Measurements from ENCODE around the gene GALK1.

GALK1 gene

GRCh38 chr17:75749545-75750389, 15.2 kb downstream of the GALK1 start:
- H3K36me3 ChIP-seq (ENCODE audit: control insufficient read depth, insufficient read depth, low read length): peaks cover 27% of the 10 kb centered on the region
- H3K4me3 ChIP-seq (ENCODE audit: low read length): peak overlapping the region; percentile 45
- no peaks in the 10 kb centered on the region for H3K27me3 ChIP-seq (ENCODE audit: control insufficient read depth, insufficient read depth, low read length)
- H3K4me1 ChIP-seq (ENCODE audit: control insufficient read depth, insufficient read depth, low read length): peaks cover 12% of the 10 kb centered on the region
- H3K9ac ChIP-seq (ENCODE audit: low read length): no peak overlapping the region
- H3K27ac ChIP-seq (ENCODE audit: low read depth, low read length): no peak overlapping the region

- no peak overlapping the region for H3K27ac ChIP-seq (ENCODE audit: low read depth, low read length)
- H3K4me1 ChIP-seq (ENCODE audit: control insufficient read depth, insufficient read depth, low read length): peaks cover 7% of the 10 kb centered on the region
- H3K36me3 ChIP-seq (ENCODE audit: control insufficient read depth, insufficient read depth, low read length): peaks cover 25% of the 10 kb centered on the region
- no peak overlapping the region for H3K9ac ChIP-seq (ENCODE audit: low read length)
- no peak overlapping the region for H3K4me3 ChIP-seq (ENCODE audit: low read length)
- H3K27me3 ChIP-seq (ENCODE audit: control insufficient read depth, insufficient read depth, low read length): no peaks in the 10 kb centered on the region
These were observed 16.3 kb downstream of the GALK1 start for GRCh38 chr17:75748706-75749105.

DNA sequence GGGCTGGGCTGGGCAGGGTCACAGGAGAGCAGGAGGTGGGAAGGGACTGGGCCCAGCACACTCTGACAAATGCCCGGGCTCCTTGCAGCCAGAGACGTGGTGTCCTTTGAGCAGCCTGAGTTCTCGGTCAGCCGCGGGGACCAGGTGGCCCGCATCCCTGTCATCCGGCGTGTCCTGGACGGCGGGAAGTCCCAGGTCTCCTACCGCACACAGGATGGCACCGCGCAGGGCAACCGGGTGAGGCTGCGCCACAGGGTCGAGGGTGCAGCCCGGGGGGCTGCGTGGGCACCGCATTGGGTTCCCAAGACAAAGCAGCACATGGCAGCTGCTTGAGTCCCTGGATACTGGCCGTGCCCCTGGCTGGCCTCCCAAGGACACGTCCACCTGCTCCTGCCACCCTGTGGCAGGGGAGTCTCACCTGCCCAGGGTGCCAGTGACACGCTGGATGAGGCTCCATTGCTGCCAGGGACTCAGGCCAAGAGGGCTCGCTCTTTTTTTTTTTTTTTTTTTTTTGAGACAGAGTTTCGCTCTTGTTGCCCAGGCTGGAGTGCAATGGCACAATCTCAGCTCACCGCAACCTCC, 21.3 kb downstream of the GALK1 start:
- H3K27ac ChIP-seq (ENCODE audit: low read depth, low read length): no peak overlapping the region
- H3K27me3 ChIP-seq (ENCODE audit: control insufficient read depth, insufficient read depth, low read length): no peaks in the 10 kb centered on the region
- no peak overlapping the region for H3K4me3 ChIP-seq (ENCODE audit: low read length)
- peaks cover 3% of the 10 kb centered on the region for H3K36me3 ChIP-seq (ENCODE audit: control insufficient read depth, insufficient read depth, low read length)
- no peak overlapping the region for H3K9ac ChIP-seq (ENCODE audit: low read length)
- H3K4me1 ChIP-seq (ENCODE audit: control insufficient read depth, insufficient read depth, low read length): peaks cover 3% of the 10 kb centered on the region

DNA sequence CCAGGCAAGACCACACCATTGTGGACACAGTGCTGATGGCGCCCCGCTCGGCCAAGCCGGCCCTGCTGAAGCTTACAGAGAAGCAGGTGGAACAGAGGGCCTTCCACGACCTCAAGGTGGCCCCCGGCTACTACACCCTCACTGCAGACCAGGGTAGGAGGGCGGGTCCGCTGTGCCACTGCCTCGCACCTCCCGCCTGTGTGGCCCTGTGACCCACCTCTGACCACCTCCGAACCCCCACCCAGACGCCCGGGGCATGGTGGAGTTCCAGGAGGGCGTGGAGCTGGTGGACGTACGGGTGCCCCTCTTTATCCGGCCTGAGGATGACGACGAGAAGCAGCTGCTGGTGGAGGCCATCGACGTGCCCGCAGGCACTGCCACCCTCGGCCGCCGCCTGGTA, 22.7 kb downstream of the GALK1 start:
- Histone ChIP-seq H3K27me3 (ENCODE audit: control insufficient read depth, insufficient read depth, low read length) (no peaks in the 10 kb centered on the region), H3K9ac (ENCODE audit: low read length) (no peak overlapping the region), H3K27ac (ENCODE audit: low read depth, low read length) (no peak overlapping the region), H3K4me3 (ENCODE audit: low read length) (no peak overlapping the region), H3K4me1 (ENCODE audit: control insufficient read depth, insufficient read depth, low read length) (no peaks in the 10 kb centered on the region), H3K36me3 (ENCODE audit: control insufficient read depth, insufficient read depth, low read length) (peaks cover 2% of the 10 kb centered on the region)

DNA sequence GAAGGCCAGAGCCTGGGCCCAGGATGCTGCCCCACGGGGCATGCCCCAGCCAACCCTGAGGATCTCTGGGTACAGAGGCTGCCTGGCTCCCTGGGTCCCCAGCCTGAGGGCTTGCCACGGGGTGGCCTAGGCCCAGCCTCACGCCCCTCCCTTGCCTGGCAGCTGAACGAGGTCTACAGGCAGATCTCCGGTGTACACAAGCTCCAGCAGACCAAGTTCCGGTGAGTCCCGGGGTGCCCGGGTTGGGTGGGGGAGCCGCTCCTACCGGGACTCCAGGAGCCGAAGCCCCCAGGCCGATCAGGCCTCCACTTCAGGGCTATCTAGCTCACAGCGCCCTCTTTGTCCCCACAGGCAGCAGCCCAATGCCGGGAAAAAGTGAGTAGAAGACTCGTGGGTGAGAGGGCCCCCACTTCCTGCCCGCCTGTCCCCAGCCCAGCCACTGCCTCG, 24.3 kb downstream of the GALK1 start:
- H3K36me3 ChIP-seq (ENCODE audit: control insufficient read depth, insufficient read depth, low read length): peaks cover 9% of the 10 kb centered on the region
- H3K27me3 ChIP-seq (ENCODE audit: control insufficient read depth, insufficient read depth, low read length): no peaks in the 10 kb centered on the region
- no peaks in the 10 kb centered on the region for H3K4me1 ChIP-seq (ENCODE audit: control insufficient read depth, insufficient read depth, low read length)
- no peak overlapping the region for H3K4me3 ChIP-seq (ENCODE audit: low read length)
- H3K9ac ChIP-seq (ENCODE audit: low read length): no peak overlapping the region
- no peak overlapping the region for H3K27ac ChIP-seq (ENCODE audit: low read depth, low read length)

DNA sequence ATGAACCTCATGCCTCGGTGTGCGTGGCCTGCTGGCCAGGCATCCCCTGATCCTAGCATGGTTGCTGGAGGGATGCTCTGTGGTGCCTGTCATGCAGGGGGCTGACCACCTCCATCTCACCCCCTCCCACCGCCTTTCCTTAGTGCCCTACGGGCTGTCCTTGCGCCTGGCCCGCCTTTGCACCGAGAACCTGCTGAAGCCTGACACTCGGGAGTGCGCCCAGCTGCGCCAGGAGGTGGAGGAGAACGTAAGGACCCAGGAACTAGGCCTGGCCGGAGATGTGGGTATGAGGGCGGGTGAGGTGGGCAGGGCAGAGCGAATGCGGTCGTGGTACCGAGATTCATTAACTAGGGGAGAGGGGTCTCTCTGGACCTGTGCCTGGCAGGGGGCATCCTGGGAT, 24.8 kb downstream of the GALK1 start:
- no peaks in the 10 kb centered on the region for H3K27me3 ChIP-seq (ENCODE audit: control insufficient read depth, insufficient read depth, low read length)
- no peak overlapping the region for H3K27ac ChIP-seq (ENCODE audit: low read depth, low read length)
- H3K9ac ChIP-seq (ENCODE audit: low read length): no peak overlapping the region
- H3K36me3 ChIP-seq (ENCODE audit: control insufficient read depth, insufficient read depth, low read length): peaks cover 9% of the 10 kb centered on the region
- no peaks in the 10 kb centered on the region for H3K4me1 ChIP-seq (ENCODE audit: control insufficient read depth, insufficient read depth, low read length)
- no peak overlapping the region for H3K4me3 ChIP-seq (ENCODE audit: low read length)

GRCh38 chr17:75739801-75740200, 25.2 kb downstream of the GALK1 start:
- Histone ChIP-seq H3K36me3 (ENCODE audit: control insufficient read depth, insufficient read depth, low read length) (peaks cover 9% of the 10 kb centered on the region), H3K27me3 (ENCODE audit: control insufficient read depth, insufficient read depth, low read length) (no peaks in the 10 kb centered on the region), H3K27ac (ENCODE audit: low read depth, low read length) (no peak overlapping the region)

DNA sequence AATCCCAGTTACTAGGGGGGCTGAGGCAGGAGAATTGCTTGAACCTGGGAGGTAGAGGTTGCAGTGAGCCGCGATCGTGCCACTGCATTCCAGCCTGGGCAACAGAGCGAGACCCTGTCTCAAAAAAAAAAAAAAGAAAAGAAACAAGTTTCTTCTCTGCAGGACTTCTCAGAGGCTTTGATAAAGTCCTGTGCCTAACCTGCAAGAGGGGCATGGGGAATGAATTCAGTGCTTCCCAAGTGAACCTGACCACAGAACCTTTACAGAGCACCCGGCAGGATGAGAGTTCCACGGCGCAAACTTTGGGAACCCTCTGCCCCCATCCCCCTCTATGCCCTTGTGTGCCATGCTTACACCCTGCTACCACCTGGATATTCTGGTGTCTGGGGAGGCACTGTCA, 25.8 kb downstream of the GALK1 start:
- no peak overlapping the region for H3K27ac ChIP-seq (ENCODE audit: low read depth, low read length)
- H3K4me3 ChIP-seq (ENCODE audit: low read length): no peak overlapping the region
- H3K9ac ChIP-seq (ENCODE audit: low read length): no peak overlapping the region
- no peaks in the 10 kb centered on the region for H3K4me1 ChIP-seq (ENCODE audit: control insufficient read depth, insufficient read depth, low read length)
- peaks cover 9% of the 10 kb centered on the region for H3K36me3 ChIP-seq (ENCODE audit: control insufficient read depth, insufficient read depth, low read length)
- H3K27me3 ChIP-seq (ENCODE audit: control insufficient read depth, insufficient read depth, low read length): no peaks in the 10 kb centered on the region

More at GRCh38 chr17:75739801-75740200, 25.2 kb downstream of the GALK1 start:
- Histone ChIP-seq H3K4me3 (ENCODE audit: low read length) (no peak overlapping the region), H3K4me1 (ENCODE audit: control insufficient read depth, insufficient read depth, low read length) (no peaks in the 10 kb centered on the region), H3K9ac (ENCODE audit: low read length) (no peak overlapping the region)

GRCh38 chr17:75738218-75738802, 26.7 kb downstream of the GALK1 start:
- Histone ChIP-seq H3K27ac (ENCODE audit: low read depth, low read length) (no peak overlapping the region), H3K9ac (ENCODE audit: low read length) (no peak overlapping the region), H3K4me3 (ENCODE audit: low read length) (no peak overlapping the region), H3K36me3 (ENCODE audit: control insufficient read depth, insufficient read depth, low read length) (peaks cover 12% of the 10 kb centered on the region), H3K27me3 (ENCODE audit: control insufficient read depth, insufficient read depth, low read length) (no peaks in the 10 kb centered on the region), H3K4me1 (ENCODE audit: control insufficient read depth, insufficient read depth, low read length) (no peaks in the 10 kb centered on the region)

GRCh38 chr17:75737133-75737962, 27.6 kb downstream of the GALK1 start:
- Histone ChIP-seq H3K9ac (ENCODE audit: low read length) (no peak overlapping the region), H3K27me3 (ENCODE audit: control insufficient read depth, insufficient read depth, low read length) (no peaks in the 10 kb centered on the region), H3K4me1 (ENCODE audit: control insufficient read depth, insufficient read depth, low read length) (no peaks in the 10 kb centered on the region), H3K36me3 (ENCODE audit: control insufficient read depth, insufficient read depth, low read length) (peaks cover 12% of the 10 kb centered on the region), H3K4me3 (ENCODE audit: low read length) (no peak overlapping the region), H3K27ac (ENCODE audit: low read depth, low read length) (no peak overlapping the region)

DNA sequence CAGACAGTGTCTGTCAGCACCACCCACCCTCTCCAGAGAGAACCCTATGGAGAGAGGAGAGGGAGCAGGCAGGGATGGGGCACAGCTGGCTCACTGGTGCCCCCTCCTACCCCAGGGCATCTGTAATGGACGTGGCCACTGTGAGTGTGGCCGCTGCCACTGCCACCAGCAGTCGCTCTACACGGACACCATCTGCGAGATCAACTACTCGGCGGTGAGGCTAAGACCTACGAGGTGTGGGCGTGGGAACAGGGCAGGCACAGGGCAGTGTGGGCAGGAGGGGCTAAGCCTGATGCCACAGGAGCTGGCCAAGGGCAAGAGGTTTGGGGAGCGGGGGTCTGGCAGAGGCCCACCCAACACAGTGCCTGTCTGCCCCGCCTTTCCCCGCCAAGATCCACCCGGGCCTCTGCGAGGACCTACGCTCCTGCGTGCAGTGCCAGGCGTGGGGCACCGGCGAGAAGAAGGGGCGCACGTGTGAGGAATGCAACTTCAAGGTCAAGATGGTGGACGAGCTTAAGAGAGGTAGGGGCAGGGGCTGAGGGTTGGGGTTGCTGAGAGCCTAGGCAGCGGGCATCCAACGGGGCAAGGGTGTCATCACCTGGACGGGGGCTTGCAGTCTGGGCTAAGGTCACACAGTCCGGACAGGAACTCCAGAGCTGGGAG, 28.7 kb downstream of the GALK1 start:
- Histone ChIP-seq H3K27me3 (ENCODE audit: control insufficient read depth, insufficient read depth, low read length) (no peaks in the 10 kb centered on the region), H3K27ac (ENCODE audit: low read depth, low read length) (no peak overlapping the region), H3K4me1 (ENCODE audit: control insufficient read depth, insufficient read depth, low read length) (no peaks in the 10 kb centered on the region), H3K36me3 (ENCODE audit: control insufficient read depth, insufficient read depth, low read length) (peaks cover 12% of the 10 kb centered on the region), H3K9ac (ENCODE audit: low read length) (no peak overlapping the region), H3K4me3 (ENCODE audit: low read length) (no peak overlapping the region)
